Superior temporal gyrus (tissue), 1 donor: ENCODE measurements around the gene MCRIP2.

Source experiments
- DNase-seq: peaks from one replicate; pipeline ENCODE4 v3.0.0-alpha.2; 2016; ENCODE audit errors: extremely low spot score

The MCRIP2 gene

DNA sequence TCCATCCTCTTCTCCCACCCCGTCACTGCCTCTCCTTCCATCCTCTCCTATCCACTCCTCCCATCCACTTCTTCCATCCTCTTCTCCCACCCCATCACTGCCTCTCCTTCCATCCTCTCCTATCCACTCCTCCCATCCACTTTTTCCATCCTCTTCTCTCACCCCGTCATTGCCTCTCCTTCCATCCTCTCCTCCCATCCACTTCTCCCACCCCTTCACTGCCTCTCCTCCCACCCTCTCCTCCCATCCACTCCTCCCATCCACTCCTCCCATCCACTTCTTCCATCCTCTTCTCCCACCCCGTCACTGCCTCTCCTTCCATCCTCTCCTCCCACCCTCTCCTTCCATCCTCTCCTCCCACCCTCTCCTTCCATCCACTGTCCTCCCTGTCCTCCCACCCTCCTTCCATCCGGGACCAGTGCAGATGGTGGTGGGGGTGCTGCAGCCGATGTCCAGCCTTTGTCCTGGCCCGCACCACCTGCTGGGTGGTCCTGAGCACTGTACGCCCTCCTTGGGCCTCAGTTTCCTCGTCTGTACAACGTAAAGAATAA, 9.7 kb upstream of the MCRIP2 start:
- no peak for DNase-seq

- DNase-seq, result no peak
Observed at GRCh38 chr16:632486-633335, 8.9 kb upstream of the MCRIP2 start.

- DNase-seq, result no peak
Observed at GRCh38 chr16:633336-634050, 8.1 kb upstream of the MCRIP2 start.

- no peak for DNase-seq
Observed at GRCh38 chr16:634051-634670, 7.5 kb upstream of the MCRIP2 start.

GRCh38 chr16:634996-635395, 6.6 kb upstream of the MCRIP2 start:
- DNase-seq, result no peak

DNA sequence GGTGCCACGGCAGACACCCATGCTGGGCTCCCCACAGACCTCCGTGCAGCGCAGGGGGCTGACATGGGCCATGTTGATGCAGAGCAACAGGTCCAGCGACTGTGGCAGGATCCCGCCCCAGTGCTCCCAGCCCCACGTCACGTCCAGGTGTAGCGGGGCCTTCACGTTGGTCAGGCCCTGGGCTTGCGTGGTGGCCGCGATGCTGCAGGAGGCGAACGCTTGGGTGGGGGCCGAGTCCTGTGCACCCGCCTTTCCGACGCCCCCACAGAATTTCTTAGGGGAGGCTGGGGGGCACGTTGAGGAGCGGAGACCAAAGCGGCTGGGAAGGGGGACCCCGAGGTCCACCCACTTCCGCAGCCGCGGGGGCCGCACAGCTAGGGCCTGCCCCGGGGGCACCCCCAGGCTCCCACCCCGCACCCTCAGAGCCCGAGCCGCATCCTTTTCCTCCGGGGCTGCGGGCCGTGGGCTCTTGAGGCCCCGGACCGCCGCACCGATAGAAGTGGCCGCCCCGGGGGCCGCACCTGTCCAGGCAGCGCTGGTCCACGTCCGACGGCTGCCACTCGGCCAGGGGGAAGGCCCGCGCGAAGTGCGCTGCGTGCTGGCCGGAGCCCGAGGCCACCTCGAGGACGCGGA, 5.9 kb upstream of the MCRIP2 start:
- DNase-seq, result no peak

GRCh38 chr16:636206-637080, 5.2 kb upstream of the MCRIP2 start, which contains the start of gene METTL26:
Gene METTL26, minus strand, starts transcription at chr16:636305. Its CDS starts 15 bp downstream, at chr16:636290.
- peak; percentile 97 for DNase-seq

GRCh38 chr16:637081-638018, 4.3 kb upstream of the MCRIP2 start:
- DNase-seq, result peak; percentile 49

GRCh38 chr16:638034-638543, 3.5 kb upstream of the MCRIP2 start:
- DNase-seq, result no peak

GRCh38 chr16:638836-639235, 2.8 kb upstream of the MCRIP2 start:
- no peak for DNase-seq

GRCh38 chr16:640614-641013, 1.0 kb upstream of the MCRIP2 start:
- DNase-seq, result no peak

DNA sequence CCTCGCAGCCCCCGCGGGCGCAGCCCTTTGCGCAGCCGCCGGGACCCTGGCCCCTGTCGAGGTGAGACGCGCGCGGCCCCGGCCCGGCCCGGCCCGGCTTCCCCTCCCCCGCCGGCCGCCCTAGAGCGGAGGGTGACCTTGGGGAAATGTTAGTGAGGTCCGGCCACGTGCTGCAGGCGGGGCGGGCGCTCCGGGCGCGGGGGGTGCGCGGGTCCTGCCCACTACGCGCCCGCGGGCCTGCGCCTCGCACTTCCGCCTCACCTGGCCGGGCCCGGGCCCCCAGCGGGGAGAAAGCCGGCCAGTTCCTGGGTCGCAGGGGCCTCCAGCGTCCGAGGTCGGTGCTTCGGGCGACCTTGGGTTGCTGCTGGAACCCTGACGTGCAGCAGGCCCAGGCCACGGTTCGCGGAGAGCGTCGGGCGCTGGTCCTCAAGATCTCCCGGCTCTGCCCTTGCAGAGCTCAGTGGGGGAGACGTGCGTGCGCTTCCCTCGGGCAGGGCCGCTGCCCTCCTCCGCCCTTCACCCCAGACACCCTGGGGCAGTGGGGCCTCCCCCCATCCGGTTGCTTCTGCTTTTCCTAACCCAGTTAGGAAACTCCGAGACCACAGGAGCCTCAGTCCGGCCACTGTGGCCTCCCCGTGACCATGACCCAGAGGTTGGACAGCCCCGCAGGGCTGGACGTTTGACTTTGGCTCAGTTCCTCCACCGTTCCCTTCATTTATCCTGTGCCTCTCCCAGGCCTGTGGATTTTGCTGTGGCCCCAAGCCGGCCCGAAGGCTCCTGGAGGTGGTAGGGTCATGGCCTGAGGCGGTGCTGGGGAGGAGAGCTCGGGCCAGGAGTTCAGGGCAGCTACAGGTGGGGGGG, 791 bp downstream of the MCRIP2 start:
- DNase-seq, result peak; percentile 10

- no peak for DNase-seq
Observed at GRCh38 chr16:643050-643368, 1.4 kb downstream of the MCRIP2 start.

GRCh38 chr16:644556-644955, 2.9 kb downstream of the MCRIP2 start:
- DNase-seq, result no peak

DNA sequence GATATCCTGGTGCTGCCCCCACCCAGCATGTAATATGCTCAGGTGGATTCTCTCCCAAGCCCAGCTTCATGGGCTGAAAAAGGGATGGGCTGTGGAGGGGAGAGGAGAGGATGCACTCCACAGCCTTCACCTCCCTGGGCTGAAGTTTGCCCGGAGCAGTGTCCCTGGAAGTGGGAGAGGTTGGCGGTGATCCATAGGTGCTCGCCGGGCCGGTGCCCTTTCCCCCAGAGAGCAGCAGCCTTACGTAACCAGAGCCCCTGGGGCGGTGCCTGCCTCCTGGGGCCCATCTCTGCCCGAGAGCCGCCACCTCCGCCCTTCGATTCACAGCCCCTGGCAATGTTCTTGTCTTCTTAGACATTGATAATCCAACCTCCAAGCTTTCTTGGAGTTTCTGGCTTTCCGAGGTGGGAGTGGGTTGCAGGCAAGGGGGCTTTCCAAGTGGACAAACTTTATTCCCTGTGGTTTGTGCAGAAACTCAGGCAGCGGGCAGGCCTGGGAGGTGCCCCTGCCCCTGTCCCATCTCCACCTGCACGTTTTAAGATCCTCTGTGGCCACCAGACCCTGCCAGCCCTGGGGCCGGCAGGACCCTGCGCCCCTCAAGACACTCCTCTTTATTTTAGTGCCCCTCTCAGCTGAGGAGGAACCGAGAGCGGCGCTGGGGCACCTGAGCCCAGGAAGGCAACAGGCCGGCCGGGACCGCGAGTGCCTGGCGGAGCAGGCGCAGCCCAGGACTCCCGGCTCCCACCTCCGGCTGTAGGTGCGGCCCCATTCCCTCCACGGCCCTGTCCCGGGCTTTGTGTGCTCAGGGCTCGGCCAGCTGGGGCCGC, 4.4 kb downstream of the MCRIP2 start:
- DNase-seq, result no peak

GRCh38 chr16:646679-647172, 5.1 kb downstream of the MCRIP2 start:
- no peak for DNase-seq

- DNase-seq, result no peak
Observed at GRCh38 chr16:647173-647902, 5.7 kb downstream of the MCRIP2 start.
